Glomerular endothelial cell (primary cell): ENCODE data around the gene FBXW5. TPM values are rescaled to one million over a fixed set of nuclear protein-coding genes. Genes with fewer than 3 reads are reported as not detected.

ENCODE experiments used
- DNase-seq: peaks from one replicate; pipeline ENCODE4 v3.0.0-alpha.2; 2011; ENCODE audit warnings: low read depth, low spot score; ENCODE audit errors: extremely low read depth
- total RNA-seq: library from RNA; depleted of rRNA; stranded (reverse); fragments of >200 nt; gene quantifications from 2 replicates; pipeline ENCODE4 v1.2.3, GENCODE V29; 2015

Gene FBXW5, protein sequence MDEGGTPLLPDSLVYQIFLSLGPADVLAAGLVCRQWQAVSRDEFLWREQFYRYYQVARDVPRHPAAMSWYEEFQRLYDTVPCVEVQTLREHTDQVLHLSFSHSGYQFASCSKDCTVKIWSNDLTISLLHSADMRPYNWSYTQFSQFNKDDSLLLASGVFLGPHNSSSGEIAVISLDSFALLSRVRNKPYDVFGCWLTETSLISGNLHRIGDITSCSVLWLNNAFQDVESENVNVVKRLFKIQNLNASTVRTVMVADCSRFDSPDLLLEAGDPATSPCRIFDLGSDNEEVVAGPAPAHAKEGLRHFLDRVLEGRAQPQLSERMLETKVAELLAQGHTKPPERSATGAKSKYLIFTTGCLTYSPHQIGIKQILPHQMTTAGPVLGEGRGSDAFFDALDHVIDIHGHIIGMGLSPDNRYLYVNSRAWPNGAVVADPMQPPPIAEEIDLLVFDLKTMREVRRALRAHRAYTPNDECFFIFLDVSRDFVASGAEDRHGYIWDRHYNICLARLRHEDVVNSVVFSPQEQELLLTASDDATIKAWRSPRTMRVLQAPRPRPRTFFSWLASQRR
- total RNA-seq, result 187 and 188 TPM in 2 replicates

DNA sequence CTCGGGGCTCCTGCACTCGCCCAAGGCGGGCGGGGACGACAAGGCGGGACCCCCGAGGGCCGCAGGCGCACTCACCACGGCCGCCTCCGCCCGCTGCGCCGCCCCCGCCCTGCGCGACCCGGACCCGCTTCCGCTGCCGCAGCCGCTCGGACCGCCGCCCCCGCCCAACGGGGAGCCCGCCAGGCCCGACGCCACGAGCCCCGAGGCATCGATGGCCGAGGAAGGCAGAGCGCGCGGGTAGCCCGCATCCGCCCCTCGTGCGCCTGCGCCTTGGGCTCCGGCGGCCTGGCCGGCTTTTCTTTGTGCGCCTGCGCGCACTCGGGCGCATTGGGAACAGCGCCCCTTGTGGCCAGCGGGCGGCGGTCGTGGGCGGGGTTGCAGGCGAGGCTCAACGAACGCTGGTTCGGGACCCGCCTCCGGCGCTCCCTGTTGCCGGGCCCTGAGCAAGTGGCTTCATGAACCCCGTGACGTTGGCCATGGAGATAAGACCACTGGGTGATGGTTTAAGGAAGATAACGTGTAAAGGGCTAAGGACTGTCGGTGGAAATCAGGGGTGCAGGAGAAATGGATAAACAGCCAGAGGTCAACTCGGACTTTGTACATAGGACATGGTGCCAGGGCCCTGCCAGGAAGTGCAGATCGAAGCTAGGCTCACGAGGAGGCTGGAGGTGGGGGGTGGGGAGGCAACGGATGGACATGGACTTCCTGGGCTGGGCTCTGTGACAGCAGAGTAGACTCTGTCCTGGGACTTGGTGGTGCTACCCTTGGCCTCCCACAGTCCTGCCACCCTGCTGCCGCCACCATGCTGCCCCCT lies at the start of gene FBXW5, which contains the start of gene C8G:
TSS of gene FBXW5 (minus strand) at position 220 of the 814 bp plus-strand sequence. CDS start 655 bp downstream, outside the sequence.
TSS of gene C8G (plus strand) at position 725 of the 814 bp plus-strand sequence. CDS start at position 803, 78 bp downstream.
- DNase-seq, result peak; percentile 20

GRCh38 chr9:136992819-136993369 lies 48.4 kb upstream of the FBXW5 start:
- DNase-seq, result no peak

DNA sequence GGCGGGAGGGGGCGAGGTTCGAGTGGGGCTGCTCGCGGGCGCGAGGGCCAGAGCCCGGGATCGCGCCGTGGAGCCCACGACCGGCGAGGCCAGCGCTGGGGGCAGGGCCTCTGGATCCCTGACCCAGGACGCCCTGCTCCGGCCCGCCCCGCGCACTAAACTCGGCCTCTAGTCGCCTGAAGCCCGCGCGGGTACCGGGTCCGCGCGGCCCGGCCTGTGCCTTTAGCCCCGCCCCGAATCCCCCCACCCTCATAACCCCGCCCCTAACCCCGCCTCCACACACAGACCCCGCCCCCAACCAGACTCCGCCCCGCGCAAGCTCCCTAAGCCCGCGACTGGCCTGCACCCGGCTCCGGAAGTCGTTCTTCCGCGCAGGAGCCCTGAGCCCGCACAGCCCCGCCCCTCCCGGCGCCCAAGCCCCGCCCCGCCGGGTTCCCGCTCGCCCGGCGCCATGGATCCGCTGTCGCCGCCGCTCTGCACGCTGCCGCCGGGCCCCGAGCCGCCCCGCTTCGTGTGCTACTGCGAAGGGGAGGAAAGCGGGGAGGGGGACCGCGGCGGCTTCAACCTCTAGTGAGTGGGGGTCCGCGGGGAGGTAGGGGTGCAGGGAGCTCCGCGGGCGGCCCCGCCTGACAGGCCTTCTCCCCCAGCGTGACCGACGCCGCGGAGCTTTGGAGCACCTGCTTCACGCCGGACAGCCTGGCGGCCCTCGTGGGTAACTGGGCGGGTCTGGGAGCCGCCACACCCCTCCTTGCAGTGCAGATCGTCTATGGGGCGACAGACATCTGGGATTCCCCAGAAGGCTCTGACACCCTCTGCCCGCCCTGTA lies 47.7 kb upstream of the FBXW5 start, which contains the start of gene PAXX:
TSS of gene PAXX (plus strand) at position 430 of the 826 bp plus-strand sequence. CDS start at position 452, 22 bp downstream.
- DNase-seq, result no peak

- no peak for DNase-seq
Measured at GRCh38 chr9:136990242-136990911, 45.8 kb upstream of the FBXW5 start.

DNA sequence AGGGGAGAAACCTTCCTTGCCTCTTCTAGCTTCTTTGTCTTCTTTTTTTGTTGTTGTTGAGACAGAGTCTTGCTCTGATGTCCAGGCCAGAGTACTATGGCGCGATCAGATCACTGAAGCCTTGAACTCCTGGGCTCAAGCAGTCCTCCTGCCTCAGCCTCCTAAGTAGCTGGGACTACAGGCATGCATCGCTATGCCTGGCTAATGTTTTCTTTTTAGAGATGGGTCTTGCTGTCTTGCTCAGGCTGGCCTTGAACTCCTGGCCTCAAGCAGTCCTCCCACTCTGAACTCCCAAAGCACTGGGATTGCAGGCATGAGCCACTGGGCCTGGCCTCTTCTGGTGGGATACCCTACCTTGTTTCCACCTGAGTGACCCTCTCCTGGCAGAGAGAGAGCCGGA lies 44.3 kb upstream of the FBXW5 start:
- DNase-seq, result no peak

GRCh38 chr9:136985853-136986252 lies 41.3 kb upstream of the FBXW5 start:
- DNase-seq, result no peak

- DNase-seq, result no peak
Measured at GRCh38 chr9:136985027-136985602, 40.6 kb upstream of the FBXW5 start.

GRCh38 chr9:136984464-136985026 lies 40.0 kb upstream of the FBXW5 start:
- DNase-seq, result no peak

GRCh38 chr9:136983656-136984314 lies 39.2 kb upstream of the FBXW5 start:
- DNase-seq, result no peak

- no peak for DNase-seq
Measured at GRCh38 chr9:136983167-136983566, 38.6 kb upstream of the FBXW5 start.

- no peak for DNase-seq
Measured at GRCh38 chr9:136982232-136983051, 37.9 kb upstream of the FBXW5 start, which contains the start of gene LCNL1. Gene LCNL1, plus strand, starts transcription at chr9:136982993. Its CDS starts 594 bp downstream, at chr9:136983587.

GRCh38 chr9:136981588-136982231 lies 37.2 kb upstream of the FBXW5 start:
- no peak for DNase-seq

DNA sequence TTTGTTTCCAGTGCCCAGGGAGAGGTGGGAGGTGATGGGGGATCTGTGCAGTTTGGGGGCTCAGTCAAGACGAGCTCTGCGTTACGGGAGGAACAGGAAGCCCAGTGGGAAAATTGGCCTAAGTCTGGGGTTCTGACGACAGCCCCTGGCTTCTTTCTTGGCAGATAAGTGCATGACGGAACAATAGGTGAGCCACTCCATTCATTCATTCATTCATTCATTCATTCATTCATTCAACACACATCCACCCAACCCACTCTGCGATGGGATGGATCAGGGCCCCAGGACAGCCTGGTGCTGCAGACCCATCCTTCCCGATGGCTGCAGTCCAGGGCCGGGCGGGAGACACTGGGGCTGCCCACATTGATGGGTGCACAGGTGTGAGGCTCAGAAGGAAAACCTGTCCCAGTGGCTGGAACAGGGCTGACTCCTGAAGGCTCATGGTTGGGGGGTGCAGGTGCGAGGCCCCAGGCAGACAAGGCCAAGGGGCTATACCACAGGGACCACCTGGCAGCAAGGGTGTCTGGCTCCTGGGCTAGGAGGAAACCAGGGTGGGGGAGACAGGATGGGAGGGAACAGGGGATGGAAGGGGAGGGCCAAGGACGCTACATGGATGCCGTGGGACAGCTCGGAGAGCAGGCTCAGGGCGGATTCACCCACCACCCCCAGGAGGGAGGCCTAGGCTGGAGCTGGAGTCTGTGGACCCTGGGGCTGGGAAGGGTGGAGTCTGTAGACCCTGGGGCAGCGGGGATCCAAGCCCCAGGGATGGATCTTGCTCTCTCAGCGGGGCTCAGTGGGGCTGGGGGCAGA lies 36.3 kb upstream of the FBXW5 start:
- DNase-seq, result no peak

- no peak for DNase-seq
Measured at GRCh38 chr9:136979769-136980587, 35.4 kb upstream of the FBXW5 start.
